H1 (cell line): Measurements from ENCODE around the gene CRADD. TPM values are rescaled to one million over a fixed set of nuclear protein-coding genes. Genes with fewer than 3 reads are reported as not detected.

Source experiments
- KDM4A ChIP-seq: IDR thresholded peaks from one replicate; pipeline ENCODE4 v1.7.1; 2012; ENCODE audit warnings: low read depth, mild to moderate bottlenecking, moderate library complexity, low read length, inconsistent platforms; ENCODE audit not compliant: severe bottlenecking
- SAP30 ChIP-seq: fragments of 300-600 bp; sonication (generic); IDR thresholded peaks from 2 replicates; pipeline ENCODE4 v1.7.1; 2012; ENCODE audit warnings: low read length, moderate library complexity, mild to moderate bottlenecking, inconsistent platforms; ENCODE audit not compliant: insufficient read depth, insufficient replicate concordance
- SIX5 ChIP-seq: IDR thresholded peaks from 2 replicates; pipeline ENCODE4 v1.6.1; 2011; ENCODE audit warnings: mild to moderate bottlenecking, low read depth, low read length
- TAF1 ChIP-seq: IDR thresholded peaks from 2 replicates; pipeline ENCODE4 v1.6.1; 2011; ENCODE audit warnings: mild to moderate bottlenecking, low read depth, low read length
- TBP ChIP-seq: IDR thresholded peaks from 2 replicates; pipeline ENCODE4 v1.6.1; 2011; ENCODE audit warnings: low read depth, low read length, improper control_type of control experiment
- ZNF274 ChIP-seq: IDR thresholded peaks from 2 replicates; pipeline ENCODE4 v1.7.0; 2012; ENCODE audit warnings: low read length, borderline replicate concordance; ENCODE audit errors: extremely low read depth
- polyA plus RNA-seq, 7 experiments: library from polyadenylated mRNA; depleted of rRNA in 3 of 7; stranded (reverse) in 5 of 7; unstranded in 2 of 7; fragments of >200 nt in 5 of 7; fragments of 200-250 nt in 2 of 7; gene quantifications; 1 replicate in 5 of 7; 2 replicates in 1 of 7; 4 replicates in 1 of 7; pipeline versions ENCODE4 v1.2.1 to v1.2.3, GENCODE V29; 2011 to 2013; ENCODE audit warnings: missing spikeins in 2 of 7, mixed read lengths in 2 of 7
- total RNA-seq: library from RNA; stranded (reverse); fragmentation: NEBNext Ultra II Directional; extraction: Animal tissue kit (Norgen Biotek cat#: 25700); gene quantifications from 2 replicates; pipeline ENCODE4 v1.2.1, GENCODE V29; 2021

Gene CRADD
- total and polyA plus RNA-seq, 2 of the 8 experiments (the other 6 are each of a cell fraction or from before 2014, with no cell fraction given): 8.1 to 15.4 TPM

GRCh38 chr12:93778306-93778705, 101.1 kb downstream of the CRADD start (continued):
- no peak for TF ChIP-seq TAF1
- no peak for TF ChIP-seq SAP30
- no peak for TF ChIP-seq KDM4A
- TF ChIP-seq TBP: no peak
- TF ChIP-seq SIX5: no peak
- TF ChIP-seq ZNF274: no peak
